ENCODE measurements around the gene LAMTOR1. TPM values are rescaled to one million over a fixed set of nuclear protein-coding genes. Genes with fewer than 3 reads are reported as not detected.

The LAMTOR1 gene
- total RNA-seq, 1 experiment from 2014 or later, result 160 TPM

GRCh38 chr11:72122607-72123006 lies 19.5 kb upstream of the LAMTOR1 start:
- BruUV-seq (replicated peaks), result no TSS peak
- Histone ChIP-seq H3K27me3 (ENCODE audit: low read length) (no peaks in the 10 kb centered on the region), H3K9ac (ENCODE audit: low read length) (no peak overlapping the region), H4K20me1 (ENCODE audit: low read length) (no peaks in the 10 kb centered on the region), H2AFZ (ENCODE audit: low read length) (no peak overlapping the region), H3K4me3 (ENCODE audit: low read length) (no peak overlapping the region), H3K79me2 (ENCODE audit: low read length) (no peaks in the 10 kb centered on the region), H3K36me3 (ENCODE audit: low read depth, low read length) (no peaks in the 10 kb centered on the region), H3K27ac (ENCODE audit: low read length) (no peak overlapping the region), H3K4me1 (ENCODE audit: insufficient read depth, low read length) (no peaks in the 10 kb centered on the region), H3K9me3 (ENCODE audit: low read length) (peaks cover 6% of the 10 kb centered on the region), H3F3A (ENCODE audit: low read length, unreplicated experiment) (no peaks in the 10 kb centered on the region), H3K9me2 (replicated peaks; ENCODE audit: low read length) (no peaks in the 10 kb centered on the region), H3K4me2 (ENCODE audit: low read length) (no peak overlapping the region)
- POLR2A ChIA-PET (ENCODE audit: unreplicated experiment), result no interaction called here
- ATAC-seq, result no peak
- TF ChIP-seq CTCF (conservative IDR thresholded peaks at IDR 0.05; ENCODE audit: low read depth, low read length) (no peak), EZH2 (IDR thresholded peaks at IDR 0.05; ENCODE audit: low read length, unreplicated experiment) (no peak), EZH2phosphoT487 (IDR thresholded peaks at IDR 0.05; ENCODE audit: borderline replicate concordance, low read length) (no peak)
- intact Hi-C loops (cut with micrococcal nuclease), result no loop called here
- CTCF ChIA-PET, result no interaction called here
- no peak for DNase-seq

- Histone ChIP-seq H3K4me2 (ENCODE audit: low read length) (no peak overlapping the region), H3K79me2 (ENCODE audit: low read length) (no peaks in the 10 kb centered on the region), H3K27ac (ENCODE audit: low read length) (no peak overlapping the region), H3K27me3 (ENCODE audit: low read length) (no peaks in the 10 kb centered on the region), H3K36me3 (ENCODE audit: low read depth, low read length) (no peaks in the 10 kb centered on the region), H3K4me3 (ENCODE audit: low read length) (no peak overlapping the region), H3F3A (ENCODE audit: low read length, unreplicated experiment) (no peaks in the 10 kb centered on the region), H3K9me3 (ENCODE audit: low read length) (no peaks in the 10 kb centered on the region), H3K9me2 (replicated peaks; ENCODE audit: low read length) (no peaks in the 10 kb centered on the region), H2AFZ (ENCODE audit: low read length) (no peak overlapping the region), H3K4me1 (ENCODE audit: insufficient read depth, low read length) (no peaks in the 10 kb centered on the region), H3K9ac (ENCODE audit: low read length) (no peak overlapping the region), H4K20me1 (ENCODE audit: low read length) (no peaks in the 10 kb centered on the region)
- no peak for DNase-seq
- no peak for ATAC-seq
- TF ChIP-seq CTCF (conservative IDR thresholded peaks at IDR 0.05; ENCODE audit: low read depth, low read length) (no peak), EZH2phosphoT487 (IDR thresholded peaks at IDR 0.05; ENCODE audit: borderline replicate concordance, low read length) (no peak), EZH2 (IDR thresholded peaks at IDR 0.05; ENCODE audit: low read length, unreplicated experiment) (no peak)
- BruUV-seq (replicated peaks), result no TSS peak
- ChIA-PET POLR2A (ENCODE audit: unreplicated experiment) (no interaction called here), CTCF (no interaction called here)
- intact Hi-C loops (cut with micrococcal nuclease), result no loop called here
Observed at GRCh38 chr11:72120930-72121329, 17.8 kb upstream of the LAMTOR1 start.

GRCh38 chr11:72119198-72119597 lies 16.1 kb upstream of the LAMTOR1 start:
- ATAC-seq (no peak), DNase-seq (no peak)
- Histone ChIP-seq H3K4me1 (ENCODE audit: insufficient read depth, low read length) (no peaks in the 10 kb centered on the region), H3K27ac (ENCODE audit: low read length) (no peak overlapping the region), H3K79me2 (ENCODE audit: low read length) (no peaks in the 10 kb centered on the region), H3F3A (ENCODE audit: low read length, unreplicated experiment) (no peaks in the 10 kb centered on the region), H3K9me3 (ENCODE audit: low read length) (no peaks in the 10 kb centered on the region), H3K9me2 (replicated peaks; ENCODE audit: low read length) (no peaks in the 10 kb centered on the region), H3K36me3 (ENCODE audit: low read depth, low read length) (no peaks in the 10 kb centered on the region), H2AFZ (ENCODE audit: low read length) (no peak overlapping the region), H3K27me3 (ENCODE audit: low read length) (no peaks in the 10 kb centered on the region), H3K4me2 (ENCODE audit: low read length) (no peak overlapping the region), H3K9ac (ENCODE audit: low read length) (no peak overlapping the region), H3K4me3 (ENCODE audit: low read length) (no peak overlapping the region), H4K20me1 (ENCODE audit: low read length) (no peaks in the 10 kb centered on the region)
- no TSS peak for BruUV-seq (replicated peaks)
- CTCF ChIA-PET, result no interaction called here
- intact Hi-C loops (cut with micrococcal nuclease), result no loop called here
- TF ChIP-seq EZH2phosphoT487 (IDR thresholded peaks at IDR 0.05; ENCODE audit: borderline replicate concordance, low read length) (no peak), EZH2 (IDR thresholded peaks at IDR 0.05; ENCODE audit: low read length, unreplicated experiment) (no peak), CTCF (conservative IDR thresholded peaks at IDR 0.05; ENCODE audit: low read depth, low read length) (no peak)
- POLR2A ChIA-PET (ENCODE audit: unreplicated experiment), result interaction anchor here (0.6 kb wide), 1 partner anchor 135 kb away, joined by 3 read pairs; no protein-coding TSS in a partner anchor
